ENCODE results near the gene GRK6.
A peak's percentile ranks its signal among the peaks of the same experiment; 100 is the strongest.

The GRK6 gene

DNA sequence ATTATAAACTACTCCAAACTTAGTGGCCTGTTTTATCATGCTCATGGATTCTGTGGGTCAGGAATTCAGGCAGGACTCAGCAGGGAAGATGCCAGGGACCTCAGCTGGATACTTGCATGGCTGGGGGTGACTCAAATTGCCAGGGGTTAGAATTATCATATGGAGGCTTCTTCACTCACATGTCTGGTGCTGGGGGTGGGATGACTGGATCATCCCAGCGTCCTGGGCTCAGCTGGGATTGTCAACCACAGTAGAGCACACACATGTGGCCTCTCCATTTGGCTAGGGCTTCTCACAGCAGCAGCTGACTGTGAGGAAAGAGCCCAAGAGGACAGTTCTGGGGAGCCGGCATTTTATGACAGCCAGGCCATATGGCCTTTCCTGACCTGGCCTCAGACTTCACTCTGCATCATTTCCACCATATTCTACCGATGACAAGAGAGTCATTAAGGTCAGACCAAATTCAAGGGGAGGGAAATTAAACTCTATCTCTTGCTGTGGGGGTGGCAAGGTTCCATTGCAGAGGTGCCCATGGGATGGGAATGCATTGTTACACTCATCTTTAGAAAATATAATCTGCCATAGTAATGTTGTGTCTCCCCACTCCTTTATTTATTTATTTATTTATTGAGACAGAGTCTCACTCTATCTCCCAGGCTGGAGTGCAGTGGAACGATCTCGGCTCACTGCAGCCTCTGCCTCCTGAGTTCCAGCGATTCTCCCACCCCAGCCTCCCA, 5.2 kb upstream of the GRK6 start:
- TF ChIP-seq, protein P1, sequence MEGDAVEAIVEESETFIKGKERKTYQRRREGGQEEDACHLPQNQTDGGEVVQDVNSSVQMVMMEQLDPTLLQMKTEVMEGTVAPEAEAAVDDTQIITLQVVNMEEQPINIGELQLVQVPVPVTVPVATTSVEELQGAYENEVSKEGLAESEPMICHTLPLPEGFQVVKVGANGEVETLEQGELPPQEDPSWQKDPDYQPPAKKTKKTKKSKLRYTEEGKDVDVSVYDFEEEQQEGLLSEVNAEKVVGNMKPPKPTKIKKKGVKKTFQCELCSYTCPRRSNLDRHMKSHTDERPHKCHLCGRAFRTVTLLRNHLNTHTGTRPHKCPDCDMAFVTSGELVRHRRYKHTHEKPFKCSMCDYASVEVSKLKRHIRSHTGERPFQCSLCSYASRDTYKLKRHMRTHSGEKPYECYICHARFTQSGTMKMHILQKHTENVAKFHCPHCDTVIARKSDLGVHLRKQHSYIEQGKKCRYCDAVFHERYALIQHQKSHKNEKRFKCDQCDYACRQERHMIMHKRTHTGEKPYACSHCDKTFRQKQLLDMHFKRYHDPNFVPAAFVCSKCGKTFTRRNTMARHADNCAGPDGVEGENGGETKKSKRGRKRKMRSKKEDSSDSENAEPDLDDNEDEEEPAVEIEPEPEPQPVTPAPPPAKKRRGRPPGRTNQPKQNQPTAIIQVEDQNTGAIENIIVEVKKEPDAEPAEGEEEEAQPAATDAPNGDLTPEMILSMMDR (conservative IDR thresholded peaks at IDR 0.05), result no peak
- no peak overlapping the region for H3K27ac ChIP-seq

DNA sequence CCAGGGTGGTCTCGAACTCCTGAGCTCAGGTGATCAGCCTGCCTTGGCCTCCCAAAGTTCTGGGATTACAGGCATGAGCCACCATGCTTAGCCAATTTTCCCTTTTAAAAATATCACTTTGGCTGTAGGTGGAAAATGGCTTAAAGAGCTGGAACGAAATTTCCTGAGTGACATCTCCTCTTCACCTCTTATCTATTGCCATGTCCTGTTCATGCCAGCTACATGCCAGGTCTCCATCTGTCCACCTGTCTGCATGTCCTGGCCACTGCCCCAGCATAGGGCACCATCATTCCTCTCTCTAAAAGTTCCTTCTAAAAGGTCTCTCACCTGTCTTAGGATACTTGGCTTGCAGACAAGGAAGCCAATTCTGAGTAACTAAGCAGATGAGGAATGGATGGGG, 2.8 kb upstream of the GRK6 start:
- H3K27ac ChIP-seq, result no peak overlapping the region
- TF ChIP-seq, protein P1 (conservative IDR thresholded peaks at IDR 0.05), result no peak

DNA sequence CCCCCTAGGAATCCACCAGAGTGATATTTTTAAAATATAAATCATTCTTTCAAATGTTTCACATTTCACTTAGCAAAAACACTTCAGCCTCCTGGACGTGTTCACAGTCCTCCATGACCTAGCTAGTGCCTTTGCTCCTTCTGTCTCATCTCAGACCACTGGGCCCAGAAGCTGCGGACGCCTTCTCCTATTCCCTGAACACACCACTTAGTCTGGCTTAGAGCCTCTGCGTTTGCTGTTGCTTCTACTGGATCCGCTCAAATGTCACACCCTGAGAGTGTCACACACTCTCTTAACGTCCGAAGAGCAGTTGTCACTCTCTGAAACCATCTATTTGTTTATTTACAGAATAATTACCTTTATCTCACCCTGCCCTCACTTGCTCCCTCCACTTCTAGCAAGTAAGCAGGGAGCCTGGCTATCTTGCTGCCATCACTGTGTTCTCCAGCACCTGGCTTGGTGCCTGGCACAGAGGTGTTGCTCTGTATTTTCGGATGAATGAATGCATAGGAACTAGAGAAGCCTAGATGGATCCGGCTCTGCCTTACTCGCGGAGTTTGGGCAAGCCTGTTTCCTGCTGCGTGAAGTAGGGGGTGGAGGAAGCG, 1.2 kb upstream of the GRK6 start:
- peak overlapping the region; percentile 95 for H3K27ac ChIP-seq
- TF ChIP-seq, protein P1 (conservative IDR thresholded peaks at IDR 0.05), result no peak

DNA sequence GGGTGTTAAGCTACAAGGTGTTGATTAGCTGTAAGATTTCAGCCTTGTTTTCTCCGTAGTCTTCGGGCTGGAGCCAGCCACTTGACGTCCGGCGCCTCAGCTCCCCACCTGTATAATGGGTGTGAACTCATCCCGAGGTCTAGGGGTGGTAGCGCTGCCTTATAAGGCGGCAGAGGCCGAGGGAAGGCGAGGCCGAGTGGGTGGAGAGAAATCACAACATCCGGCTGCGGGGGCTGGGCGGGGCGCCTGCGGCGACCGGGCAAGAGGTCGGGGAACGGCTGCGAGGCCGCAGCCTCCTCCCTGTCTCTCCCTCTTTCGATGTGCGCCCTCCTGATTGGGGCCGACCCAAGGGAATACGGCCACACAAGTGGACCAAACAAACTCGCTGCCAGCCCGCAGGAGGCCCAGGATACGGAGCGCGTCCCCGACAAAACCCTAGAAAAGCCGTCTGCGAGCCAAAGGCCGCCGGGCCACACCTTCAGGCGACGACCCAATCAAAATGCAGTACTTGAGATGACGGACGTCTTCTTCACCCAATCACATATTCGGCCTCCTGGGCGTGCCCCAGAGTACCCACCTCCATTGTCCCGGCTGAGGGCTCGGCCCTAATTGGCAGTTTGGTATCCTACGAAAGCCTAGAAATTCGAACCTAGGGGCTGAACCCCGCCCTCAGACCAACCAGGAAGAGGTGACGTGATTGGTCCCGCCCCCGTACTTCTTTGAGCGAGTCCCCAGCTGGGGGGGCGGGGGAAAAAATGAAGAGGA, 493 bp upstream of the GRK6 start:
- TF ChIP-seq, protein P1 (conservative IDR thresholded peaks at IDR 0.05), result no peak
- H3K27ac ChIP-seq, result peak overlapping the region; percentile 95

DNA sequence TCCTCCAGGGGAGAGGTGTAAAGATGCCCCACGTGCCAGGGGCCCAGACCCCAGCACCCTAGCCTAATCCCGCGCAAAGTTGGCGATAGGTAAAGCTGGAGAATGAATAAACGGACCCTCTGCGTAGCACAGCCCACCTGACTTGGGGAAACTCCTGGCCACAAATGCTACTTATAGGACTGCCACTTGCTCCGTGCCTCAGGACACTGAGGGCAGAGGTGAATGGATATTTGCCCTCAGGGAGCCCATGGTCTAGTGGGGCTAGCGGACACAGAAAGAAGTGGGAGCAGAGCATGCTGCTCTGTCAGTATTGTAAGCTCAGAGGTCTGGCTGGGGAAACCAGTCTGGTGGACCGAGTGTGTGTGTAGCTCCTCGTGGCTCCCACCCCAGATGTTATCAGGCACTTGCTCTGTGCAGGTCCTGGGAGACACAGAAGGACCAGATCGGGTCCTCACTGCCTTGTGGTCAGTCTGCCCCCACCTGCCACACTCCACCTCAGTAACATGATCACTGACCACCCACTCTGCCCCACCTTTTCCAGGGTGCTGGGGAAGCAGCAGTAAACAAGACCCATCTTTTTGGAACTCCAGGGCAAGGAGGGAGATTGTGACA, 841 bp downstream of the GRK6 start:
- H3K27ac ChIP-seq, result peak overlapping the region; percentile 95
- TF ChIP-seq, protein P1 (conservative IDR thresholded peaks at IDR 0.05), result no peak

DNA sequence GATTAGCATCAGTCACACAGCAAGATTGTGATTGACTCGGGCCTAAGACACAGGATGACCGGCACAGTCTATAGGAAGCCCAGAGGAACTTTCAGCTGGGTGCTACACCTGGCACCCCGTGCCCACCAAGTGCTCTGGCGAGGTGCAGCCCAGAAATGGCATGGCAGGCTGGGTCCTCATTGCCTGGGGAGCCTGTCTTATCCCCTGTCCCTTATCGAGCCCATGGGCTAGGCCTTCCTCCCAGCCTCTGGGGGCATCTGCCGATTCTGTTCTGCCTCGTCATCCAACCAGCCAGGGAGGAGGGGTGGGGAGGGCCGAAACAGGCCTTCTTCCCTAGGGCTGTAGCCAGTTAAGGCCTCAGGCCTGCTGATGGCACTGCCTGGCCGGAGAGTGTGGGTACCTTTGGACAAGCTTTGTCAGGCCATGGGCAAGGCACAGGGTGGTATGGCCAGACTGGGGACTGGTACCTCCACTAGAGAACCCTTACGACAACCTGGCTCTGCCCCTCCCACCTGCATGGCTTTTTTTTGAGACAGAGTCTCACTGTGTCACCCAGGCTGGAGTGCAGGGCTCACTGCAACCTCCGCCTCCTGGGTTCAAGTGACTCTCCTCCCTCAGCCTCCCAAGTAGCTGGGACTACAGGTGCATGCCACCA, 1.6 kb downstream of the GRK6 start:
- TF ChIP-seq, protein P1 (conservative IDR thresholded peaks at IDR 0.05), result no peak
- peak overlapping the region; percentile 95 for H3K27ac ChIP-seq
